Adrenal gland (tissue), 19 donors: Measurements from ENCODE around the gene COL21A1. TPM values are rescaled to one million over a fixed set of nuclear protein-coding genes. Genes with fewer than 3 reads are reported as not detected.

ENCODE experiments used
- DNase-seq, 7 donors: peaks; one replicate each; pipeline ENCODE4 v3.0.0-alpha.2; 2019 to 2020
- H3K27ac ChIP-seq, 5 donors: fragments of 200-600 bp; sonication (generic) in 4 of 5; 1 replicate in 3 of 5; 2 replicates in 2 of 5; pipeline versions ENCODE4 v1.5.1 to v1.8.0; 2016 to 2020; ENCODE audit warnings: mild to moderate bottlenecking in 1 of 5
- H3K27me3 ChIP-seq: fragments of 200-600 bp; 2 replicates; pipeline ENCODE4 v1.8.0; 2021
- H3K36me3 ChIP-seq, 2 donors: fragments of 200-600 bp; replicated peaks in 1 of 2; 1 replicate in 1 of 2; 2 replicates in 1 of 2; pipeline versions ENCODE4 v1.5.1 to v1.8.0; 2018 to 2022
- H3K4me1 ChIP-seq, 2 donors: fragments of 200-600 bp; replicated peaks in 1 of 2; 1 replicate in 1 of 2; 2 replicates in 1 of 2; pipeline versions ENCODE4 v1.5.1 to v1.8.0; 2018 to 2021
- H3K4me3 ChIP-seq, 4 donors: fragments of 200-600 bp; sonication (generic) in 3 of 4; one replicate each; pipeline ENCODE4 v1.5.1; 2016 to 2018
- H3K9me3 ChIP-seq, 3 donors: fragments of 200-600 bp; sonication (generic) in 1 of 3; replicated peaks in 1 of 3; 1 replicate in 2 of 3; 2 replicates in 1 of 3; pipeline versions ENCODE4 v1.5.1 to v1.8.0; 2016 to 2021
- POLR2A ChIP-seq, 2 donors: fragments of 450-650 bp; IDR thresholded peaks; one replicate each; pipeline ENCODE4 v1.6.1; 2017; ENCODE audit warnings: antibody characterized with exemption in 2 of 2, mild to moderate bottlenecking in 2 of 2, moderate library complexity in 1 of 2
- WGBS, 4 donors: extraction: QIAGEN DNeasy Blood & Tissue Kit in 2 of 4; methylation state at CpG; one replicate each; pipeline versions ENCODE4 v1.1.5 to v1.1.7; 2013 to 2017; 5-methylcytosine and 5-hydroxymethylcytosine counted together
- intact Hi-C, 2 donors: fragments of 100-400 bp; cut with DNase I; formaldehyde crosslinking; loops; one replicate each; pipeline versions ENCODE4 v1.14.1 to v1.15.0; 2022 to 2023
- long read RNA-seq, 10 donors: library from polyadenylated mRNA in 3 of 10; unstranded in 2 of 10; stranded (forward) in 1 of 10; transcript quantifications; one replicate each; pipeline ENCODE4 v2.0.0 and lab custom pipeline, GENCODE V29; 2021 to 2026
- polyA plus RNA-seq, 3 donors: library from polyadenylated mRNA; stranded (reverse); fragments of 200-250 nt in 2 of 3; fragments of 350-450 nt in 1 of 3; fragmentation: Illumina TruSeq in 1 of 3; extraction: RNeasy Lipid Tissue Mini Kit (QIAGEN cat#74804) in 1 of 3; gene quantifications; one replicate each; pipeline ENCODE4 v1.2.3, GENCODE V29; 2013 to 2014
- total RNA-seq, 9 donors: library from RNA; depleted of rRNA in 4 of 9; stranded (reverse); fragments of >200 nt in 4 of 9; fragments of 120-200 nt in 1 of 9; fragmentation: NEBNext Ultra II Directional in 1 of 9; extraction: Animal tissue kit (Norgen Biotek cat#: 25700) in 1 of 9; gene quantifications; one replicate each; pipeline versions ENCODE4 v1.1.0 to v1.2.4, GENCODE V29; 2013 to 2023
- TF ChIP-seq, protein P1 (sequence below), 6 experiments: fragments of 450-650 bp in 4 of 6; fragments of 200-600 bp in 2 of 6; sonication (generic) in 1 of 6; IDR thresholded peaks; 1 replicate in 5 of 6; 2 replicates in 1 of 6; pipeline versions ENCODE4 v1.5.1 to v1.8.0; 2016 to 2021; ENCODE audit warnings: antibody characterized with exemption in 6 of 6, mild to moderate bottlenecking in 2 of 6, moderate library complexity in 1 of 6
- donor health status: healthy with polysubstance abuse.
- donor health status: Bipolar disorder and iron deficiency.
- donor health status: DM: yes; HTN: yes; CAD: no.
- donor health status: DM: no; HTN: no; CAD: no.
- donor health status: DM: no; HTN: no; CAD: no.
- donor health status: DM: yes; HTN: yes; CAD: no.

COL21A1 gene
- 10 to 100 TPM in 1 of 9 donors, 1 to 10 TPM in 3, under 1 TPM in 5; 0.12 to 19.4 (median 0.69) TPM for total RNA-seq
- 1 to 10 TPM; 1.3 to 3.4 (median 1.8) TPM for polyA plus RNA-seq
- long read RNA-seq, donor 1 = 0 reads
- long read RNA-seq, donor 2 = 0 reads
- long read RNA-seq, donor 3 = 0 reads
- long read RNA-seq, donor 4 = 0 reads
- long read RNA-seq, donor 5 = 0 reads
- long read RNA-seq, donor 6 = 0 reads
- long read RNA-seq, donor 7, partial matches to known transcripts = 16 of 16 reads
- long read RNA-seq, donor 7, other reads (novel, unspliced or antisense) = 0 of 16 reads
- long read RNA-seq, donor 8 = 0 reads
- long read RNA-seq, donor 9, partial matches to known transcripts = 0 of 1 reads
- long read RNA-seq, donor 9, other reads (novel, unspliced or antisense) = 0 of 1 reads
- long read RNA-seq, donor 10 = 0 reads

DNA sequence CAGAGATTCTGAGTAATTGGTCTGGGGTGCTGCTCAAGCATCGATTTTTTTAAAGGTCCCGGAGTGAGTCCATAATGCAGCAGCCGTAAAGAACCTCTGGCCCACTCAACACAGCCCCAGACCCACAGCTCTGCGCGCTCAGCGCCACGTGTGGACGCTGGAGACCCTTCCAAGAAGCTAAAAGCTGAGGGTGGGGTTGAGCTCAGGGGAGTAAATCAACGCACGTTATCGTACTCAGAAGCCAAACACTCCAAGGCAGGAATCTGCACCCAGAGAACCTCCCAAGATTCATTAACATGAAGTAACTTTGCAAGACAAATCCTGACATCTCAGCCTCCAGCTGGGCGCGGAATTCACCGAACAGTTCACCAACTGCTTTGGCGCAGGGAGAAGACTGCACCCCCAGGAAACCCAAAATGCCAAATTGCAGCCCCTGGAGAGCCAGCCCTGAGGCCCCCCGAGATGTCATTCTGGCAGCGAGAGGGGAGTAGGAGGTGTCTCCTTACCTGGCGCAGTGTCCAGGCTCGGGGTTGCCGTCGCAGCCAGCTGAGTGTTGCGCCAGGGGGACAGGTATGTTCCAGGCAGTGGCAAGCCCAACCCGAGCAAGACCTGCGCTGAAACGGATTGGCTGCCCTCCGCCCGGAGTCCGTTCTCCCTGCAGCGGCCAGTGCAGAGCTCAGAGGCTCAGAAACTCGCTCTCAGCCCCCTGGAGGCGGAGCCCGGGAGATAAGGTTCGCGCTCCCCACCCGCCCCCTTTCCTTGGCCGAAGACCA is at the start of gene COL21A1:
Gene COL21A1 (minus strand): TSS at position 700 of the 773 bp plus-strand sequence. CDS start 64,962 bp downstream, outside the sequence.
- Histone ChIP-seq H3K9me3 (no peaks in the 10 kb centered on the region), H3K4me3 (peak within 1 kb of the TSS in 1 of 4 donors; percentile 41), H3K4me1 (peaks cover 0 to 10% of the 10 kb centered on the region in 2 donors), H3K27ac (peak within 1 kb of the TSS in 1 of 5 donors; percentile 7), H3K36me3 (no peaks in the 10 kb centered on the region), H3K27me3 (no peaks in the 10 kb centered on the region)
- intact Hi-C loops = no loop called here
- 6 to 8% (median 7%) methylated on average over 25 to 36 of the region's 36 CpGs for WGBS, 4 donors
- no peak for TF ChIP-seq POLR2A (IDR thresholded peaks at IDR 0.05)
- TF ChIP-seq, protein P1, sequence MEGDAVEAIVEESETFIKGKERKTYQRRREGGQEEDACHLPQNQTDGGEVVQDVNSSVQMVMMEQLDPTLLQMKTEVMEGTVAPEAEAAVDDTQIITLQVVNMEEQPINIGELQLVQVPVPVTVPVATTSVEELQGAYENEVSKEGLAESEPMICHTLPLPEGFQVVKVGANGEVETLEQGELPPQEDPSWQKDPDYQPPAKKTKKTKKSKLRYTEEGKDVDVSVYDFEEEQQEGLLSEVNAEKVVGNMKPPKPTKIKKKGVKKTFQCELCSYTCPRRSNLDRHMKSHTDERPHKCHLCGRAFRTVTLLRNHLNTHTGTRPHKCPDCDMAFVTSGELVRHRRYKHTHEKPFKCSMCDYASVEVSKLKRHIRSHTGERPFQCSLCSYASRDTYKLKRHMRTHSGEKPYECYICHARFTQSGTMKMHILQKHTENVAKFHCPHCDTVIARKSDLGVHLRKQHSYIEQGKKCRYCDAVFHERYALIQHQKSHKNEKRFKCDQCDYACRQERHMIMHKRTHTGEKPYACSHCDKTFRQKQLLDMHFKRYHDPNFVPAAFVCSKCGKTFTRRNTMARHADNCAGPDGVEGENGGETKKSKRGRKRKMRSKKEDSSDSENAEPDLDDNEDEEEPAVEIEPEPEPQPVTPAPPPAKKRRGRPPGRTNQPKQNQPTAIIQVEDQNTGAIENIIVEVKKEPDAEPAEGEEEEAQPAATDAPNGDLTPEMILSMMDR (IDR thresholded peaks at IDR 0.05) = no peak
- peak in 4 of 7 donors; percentile 17 to 22 (median 21) for DNase-seq

DNA sequence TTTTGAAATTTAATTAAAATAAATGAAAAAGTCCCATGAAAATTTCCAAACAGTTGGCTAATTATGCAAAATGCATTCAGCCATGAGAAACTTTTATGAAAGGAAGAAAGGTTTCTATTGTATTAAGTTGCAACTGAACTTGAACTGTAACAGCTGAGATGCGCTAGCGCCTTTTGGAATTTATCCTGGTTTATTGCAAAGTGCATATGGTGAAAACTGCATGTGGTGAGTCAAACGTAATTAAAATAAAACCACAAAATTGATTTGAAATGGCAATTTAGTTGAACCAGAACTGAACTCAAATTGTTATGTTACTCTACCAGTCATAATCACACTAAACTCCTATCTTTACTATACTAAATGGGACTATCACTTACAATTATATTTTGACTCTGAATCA is 46.4 kb upstream of the COL21A1 start:
- no peak for TF ChIP-seq POLR2A (IDR thresholded peaks at IDR 0.05)
- TF ChIP-seq, protein P1 (IDR thresholded peaks at IDR 0.05) = no peak
- H3K4me1 ChIP-seq = peaks cover 0 to 10% of the 10 kb centered on the region in 2 donors
- intact Hi-C loops = loop anchor here (5.0 kb wide), 1 partner anchor 311 kb away; no protein-coding TSS in a partner anchor
- H3K9me3 ChIP-seq = no peaks in the 10 kb centered on the region
- 73 to 83% (median 76%) methylated on average over 3 of the region's 3 CpGs for WGBS, 4 donors
- H3K4me3 ChIP-seq = no peak overlapping the region
- no peaks in the 10 kb centered on the region for H3K36me3 ChIP-seq
- no peak overlapping the region for H3K27ac ChIP-seq
- H3K27me3 ChIP-seq = no peaks in the 10 kb centered on the region
- DNase-seq = no peak

DNA sequence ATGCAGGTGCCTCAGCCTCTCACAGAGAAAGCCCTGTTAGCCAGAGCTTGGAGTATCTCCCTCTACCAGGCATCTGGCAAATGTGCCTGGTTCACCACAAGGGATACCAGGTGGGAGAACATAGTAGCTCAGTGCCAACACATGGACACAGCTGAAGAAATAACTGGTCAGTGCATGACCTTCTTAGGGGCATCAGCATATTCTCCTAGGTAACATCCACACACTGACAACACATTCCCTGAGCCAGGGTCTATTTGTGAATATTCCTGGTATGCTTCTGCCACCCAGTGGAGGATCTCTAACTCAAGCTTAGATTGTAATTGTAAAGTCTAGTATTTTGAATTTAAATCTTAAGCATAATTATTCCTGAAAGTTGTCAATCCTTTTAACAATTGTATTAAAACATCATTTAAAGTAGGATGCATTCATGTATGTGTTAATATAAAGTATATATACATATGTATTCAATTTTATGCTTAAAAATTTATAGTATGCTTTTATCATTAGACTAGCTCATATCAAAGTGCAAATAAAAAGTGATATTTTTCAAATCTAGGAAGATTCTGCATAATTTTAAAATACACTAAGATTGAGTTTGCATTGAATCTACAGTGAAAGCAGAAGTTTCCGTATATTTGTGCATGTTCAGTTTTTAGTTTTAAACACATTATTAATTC is 45.3 kb upstream of the COL21A1 start:
- TF ChIP-seq POLR2A (IDR thresholded peaks at IDR 0.05) = no peak
- TF ChIP-seq, protein P1 (IDR thresholded peaks at IDR 0.05) = peak; percentile 25 to 79 (median 70)
- intact Hi-C loops = loop anchor here (5.0 kb wide), 1 partner anchor 310 kb away; no protein-coding TSS in a partner anchor
- H3K27me3 ChIP-seq = no peaks in the 10 kb centered on the region
- H3K27ac ChIP-seq = no peak overlapping the region
- H3K9me3 ChIP-seq = no peaks in the 10 kb centered on the region
- no peak overlapping the region for H3K4me3 ChIP-seq
- 35 to 66% (median 47%) methylated on average over 1 of the region's 1 CpG for WGBS, 4 donors
- DNase-seq = peak; percentile 16 to 55 (median 41)
- H3K36me3 ChIP-seq = no peaks in the 10 kb centered on the region
- peaks cover 0 to 5% of the 10 kb centered on the region in 2 donors for H3K4me1 ChIP-seq
